SK-N-SH (cell line): ENCODE results near the gene GGTLC1. TPM values are rescaled to one million over a fixed set of nuclear protein-coding genes. Genes with fewer than 3 reads are reported as not detected.

ENCODE experiments used
- CTCF ChIA-PET: fragments of 300-600, 350-600 bp; formaldehyde crosslinking; extraction: SDS; loops from one replicate; lab custom pipeline; 2021; lab: Yijun Ruan, JAX
- POLR2A ChIA-PET: fragments of 350-600 bp; sonication (Branson Sonifier 250); formaldehyde crosslinking; extraction: SDS; loops from one replicate; lab custom pipeline; 2020; ENCODE audit warnings: antibody characterized with exemption, inconsistent platforms; lab: Yijun Ruan, JAX
- DNase-seq: peaks from one replicate; pipeline ENCODE4 v3.0.0; 2012
- H2AFZ ChIP-seq: fragments of 200-600 bp; sonication (generic); 2 replicates; pipeline ENCODE4 v1.8.1; 2016; ENCODE audit warnings: antibody characterized with exemption, mild to moderate bottlenecking, low read depth
- H3F3A ChIP-seq: fragments of 200-600 bp; sonication (generic); replicated peaks from 2 replicates; pipeline ENCODE3; 2016; ENCODE audit warnings: antibody characterized with exemption, mild to moderate bottlenecking; ENCODE audit not compliant: insufficient read depth
- H3K27ac ChIP-seq, 2 experiments: fragments of 200-500 bp in 1 of 2; fragments of 200-600 bp in 1 of 2; sonication (Bioruptor generic) in 1 of 2; sonication (generic), shearing (Covaris generic) in 1 of 2; 2 replicates each; pipeline versions ENCODE4 v1.5.1 to v1.6.1; 2014 to 2016; ENCODE audit warnings: low read depth in 2 of 2, inconsistent platforms in 1 of 2, low read length in 1 of 2, mild to moderate bottlenecking in 1 of 2, mixed read lengths in 1 of 2
- H3K27me3 ChIP-seq: fragments of 200-600 bp; sonication (generic), shearing (Covaris generic); 2 replicates; pipeline ENCODE4 v1.6.1; 2016; ENCODE audit warnings: mixed run types; ENCODE audit not compliant: insufficient read depth
- H3K36me3 ChIP-seq, 2 experiments: fragments of 200-500 bp in 1 of 2; fragments of 200-600 bp in 1 of 2; sonication (Bioruptor generic) in 1 of 2; sonication (generic) in 1 of 2; replicated peaks in 1 of 2; 2 replicates each; pipeline versions ENCODE3 to v1.5.1; 2014 to 2016; ENCODE audit warnings: low read length in 1 of 2, mild to moderate bottlenecking in 1 of 2; ENCODE audit not compliant: insufficient read depth in 2 of 2, control insufficient read depth in 1 of 2
- H3K4me1 ChIP-seq, 2 experiments: fragments of 200-500 bp in 1 of 2; fragments of 200-600 bp in 1 of 2; sonication (Bioruptor generic) in 1 of 2; sonication (generic), shearing (Covaris generic) in 1 of 2; 2 replicates each; pipeline versions ENCODE4 v1.5.1 to v1.6.1; 2014 to 2016; ENCODE audit warnings: low read depth in 1 of 2, low read length in 1 of 2, mixed run types in 1 of 2; ENCODE audit not compliant: insufficient read depth in 2 of 2, control insufficient read depth in 1 of 2
- H3K4me2 ChIP-seq: fragments of 200-600 bp; sonication (generic), shearing (Covaris generic); 2 replicates; pipeline ENCODE4 v1.6.1; 2017; ENCODE audit warnings: mixed run types
- H3K4me3 ChIP-seq, 2 experiments: fragments of 200-500 bp in 1 of 2; fragments of 200-600 bp in 1 of 2; sonication (Bioruptor generic) in 1 of 2; sonication (generic), shearing (Covaris generic) in 1 of 2; 2 replicates each; pipeline versions ENCODE4 v1.5.1 to v1.8.1; 2014 to 2016; ENCODE audit warnings: low read depth in 2 of 2, inconsistent platforms in 1 of 2, low read length in 1 of 2, mild to moderate bottlenecking in 1 of 2, mixed read lengths in 1 of 2, moderate library complexity in 1 of 2
- H3K79me2 ChIP-seq: fragments of 200-600 bp; sonication (generic); 2 replicates; pipeline ENCODE4 v1.8.1; 2017; ENCODE audit warnings: mild to moderate bottlenecking; ENCODE audit not compliant: insufficient read depth
- H3K9ac ChIP-seq: fragments of 200-600 bp; sonication (generic); 2 replicates; pipeline ENCODE4 v1.6.1; 2017; ENCODE audit warnings: mixed run types
- H3K9me2 ChIP-seq: fragments of 200-600 bp; sonication (generic); 2 replicates; pipeline ENCODE4 v1.6.1; 2017; ENCODE audit warnings: mixed run types
- H3K9me3 ChIP-seq: fragments of 200-600 bp; sonication (generic); 2 replicates; pipeline ENCODE4 v1.6.1; 2017; ENCODE audit warnings: mixed run types, mild to moderate bottlenecking, moderate library complexity
- H4K20me1 ChIP-seq: fragments of 200-600 bp; sonication (generic); 2 replicates; pipeline ENCODE4 v1.6.1; 2017; ENCODE audit warnings: mild to moderate bottlenecking, mixed run types; ENCODE audit not compliant: insufficient read depth
- CHD2 ChIP-seq: fragments of 150-350 bp; IDR thresholded peaks from 2 replicates; pipeline ENCODE4 v1.6.1; 2018; ENCODE audit warnings: low read length; ENCODE audit not compliant: partially characterized antibody
- CTCF ChIP-seq: fragments of 200-600 bp; sonication (generic); IDR thresholded peaks from 2 replicates; pipeline ENCODE4 v1.6.1; 2017; ENCODE audit warnings: antibody characterized with exemption, mild to moderate bottlenecking, moderate library complexity
- ELF1 ChIP-seq: IDR thresholded peaks from 2 replicates; pipeline ENCODE4 v1.4.0; 2012
- EP300 ChIP-seq, 2 experiments: IDR thresholded peaks; 2 replicates each; pipeline versions ENCODE4 v1.4.0 to v1.6.1; 2012; ENCODE audit warnings: borderline replicate concordance in 1 of 2, low read depth in 1 of 2, low read length in 1 of 2
- EZH2phosphoT487 ChIP-seq: fragments of 200-600 bp; sonication (generic); IDR thresholded peaks from 2 replicates; pipeline ENCODE4 v1.6.1; 2017; ENCODE audit warnings: low read depth, mixed run types, mild to moderate bottlenecking, antibody characterized with exemption, moderate library complexity, borderline replicate concordance
- FOXJ3 ChIP-seq: sonication (generic); formaldehyde crosslinking; IDR thresholded peaks from 2 replicates; pipeline ENCODE4 v1.5.1; 2020; ENCODE audit warnings: mild to moderate bottlenecking, missing genetic modification reagents
- GATA2 ChIP-seq: sonication (generic); formaldehyde crosslinking; IDR thresholded peaks from 2 replicates; pipeline ENCODE4 v1.5.0; 2020; ENCODE audit warnings: mild to moderate bottlenecking, missing genetic modification reagents
- JUND ChIP-seq: IDR thresholded peaks from 2 replicates; pipeline ENCODE4 v1.4.0; 2012
- MAX ChIP-seq: IDR thresholded peaks from 2 replicates; pipeline ENCODE4 v1.4.0; 2012; ENCODE audit warnings: low read depth
- MEF2A ChIP-seq: IDR thresholded peaks from 2 replicates; pipeline ENCODE4 v1.4.0; 2012; ENCODE audit warnings: low read depth, borderline replicate concordance
- NFIC ChIP-seq: IDR thresholded peaks from 2 replicates; pipeline ENCODE4 v1.4.0; 2012; ENCODE audit warnings: borderline replicate concordance
- NRF1 ChIP-seq: IDR thresholded peaks from 2 replicates; pipeline ENCODE4 v1.6.1; 2012; ENCODE audit warnings: low read depth, mild to moderate bottlenecking, low read length
- RAD21 ChIP-seq: IDR thresholded peaks from 2 replicates; pipeline ENCODE4 v1.6.1; 2012; ENCODE audit warnings: mild to moderate bottlenecking, low read length
- RCOR1 ChIP-seq: fragments of 150-350 bp; IDR thresholded peaks from 2 replicates; pipeline ENCODE4 v1.6.1; 2017; ENCODE audit warnings: antibody characterized with exemption, low read length
- REST ChIP-seq: IDR thresholded peaks from 2 replicates; pipeline ENCODE4 v1.6.1; 2012; ENCODE audit warnings: mild to moderate bottlenecking, low read depth, low read length, moderate library complexity
- SMC3 ChIP-seq: IDR thresholded peaks from 2 replicates; pipeline ENCODE4 v1.6.1; 2012; ENCODE audit warnings: low read depth, low read length, improper control_type of control experiment
- TAF1 ChIP-seq: IDR thresholded peaks from 2 replicates; pipeline ENCODE4 v1.6.1; 2012; ENCODE audit warnings: low read depth, mild to moderate bottlenecking, low read length, moderate library complexity, borderline replicate concordance
- USF1 ChIP-seq: IDR thresholded peaks from 2 replicates; pipeline ENCODE4 v1.4.0; 2012; ENCODE audit warnings: low read depth, borderline replicate concordance
- WGBS: methylation state at CpG from one replicate; pipeline ENCODE4 v1.1.6; 2017; ENCODE audit warnings: low lambda C conversion rate; 5-methylcytosine and 5-hydroxymethylcytosine counted together
- polyA plus RNA-seq, 3 experiments: library from polyadenylated mRNA; depleted of rRNA; stranded (reverse); fragments of >200 nt; gene quantifications; 2 replicates each; pipeline ENCODE4 v1.2.3, GENCODE V29; 2012

The GGTLC1 gene
- polyA plus RNA-seq, 1 of the 3 experiments (the other 2 are of a cell fraction): not detected

- Histone ChIP-seq H3K27ac (no peak overlapping the region), H3K79me2 (no peaks in the 10 kb centered on the region), H3F3A (no peaks in the 10 kb centered on the region), H3K4me3 (no peak overlapping the region), H3K9ac (no peak overlapping the region), H3K4me1 (no peaks in the 10 kb centered on the region), H4K20me1 (no peaks in the 10 kb centered on the region), H3K9me3 (no peaks in the 10 kb centered on the region), H2AFZ (no peak overlapping the region), H3K4me2 (no peak overlapping the region), H3K36me3 (no peaks in the 10 kb centered on the region), H3K9me2 (no peaks in the 10 kb centered on the region), H3K27me3 (no peaks in the 10 kb centered on the region)
- CTCF ChIA-PET: interaction anchor here (2.1 to 2.3 kb wide), 4 partner anchors 50 to 977 kb away, joined by 7 to 16 read pairs (median 8); no protein-coding TSS in a partner anchor
- DNase-seq: no peak
- 10% methylated on average over 2 of the region's 2 CpGs for WGBS
- POLR2A ChIA-PET: no interaction called here
- TF ChIP-seq EZH2phosphoT487 (no peak), USF1 (no peak), GATA2 (no peak), RAD21 (no peak), NRF1 (no peak), MAX (no peak), SMC3 (no peak), TAF1 (no peak), ELF1 (no peak), NFIC (no peak), CTCF (no peak), MEF2A (no peak), RCOR1 (no peak), CHD2 (no peak), REST (no peak), EP300 (IDR thresholded peaks at IDR 0.05; ENCODE audit: borderline replicate concordance in 1 of 2, low read depth in 1 of 2, low read length in 1 of 2) (no peak), JUND (no peak), FOXJ3 (CRISPR knock-in tag) (no peak)
Measured at GRCh38 chr20:23939063-23939462, 49.5 kb downstream of the GGTLC1 start.
